Activated naive CD4-positive, alpha-beta T cell treated with anti-CD3 and anti-CD28 coated beads, Interleukin-2, amount 10 ng/mL, durations not matched to agents 7 days and 5 days (primary cell): ENCODE measurements around the gene GNMT.
"Not testable (repeated sequence)": the region's sequence is repeated elsewhere in the genome, so short reads cannot be mapped to it uniquely, and the experiment has no call there.

ENCODE experiments used
- CTCF ChIA-PET: fragments of 350-600 bp; sonication (Branson Sonifier 250); formaldehyde crosslinking; loops from one replicate; lab custom pipeline; 2021; ENCODE audit warnings: antibody characterized with exemption; lab: Charles Lee
- DNase-seq: peaks from one replicate; pipeline ENCODE4 v3.0.0-alpha.2; 2020
- H3K27ac Mint-ChIP-seq: one replicate; pipeline ENCODE4 v1.8.0; 2021; ENCODE audit warnings: mild to moderate bottlenecking, moderate library complexity, mixed read lengths
- H3K27me3 Mint-ChIP-seq: one replicate; pipeline ENCODE4 v1.8.0; 2021; ENCODE audit warnings: mild to moderate bottlenecking, mixed read lengths
- H3K36me3 Mint-ChIP-seq: one replicate; pipeline ENCODE4 v1.8.0; 2021; ENCODE audit warnings: mixed read lengths
- H3K4me1 Mint-ChIP-seq: one replicate; pipeline ENCODE4 v1.8.0; 2021; ENCODE audit warnings: mixed read lengths
- H3K4me3 Mint-ChIP-seq: one replicate; pipeline ENCODE4 v1.8.0; 2021; ENCODE audit warnings: mild to moderate bottlenecking, moderate library complexity, mixed read lengths
- H3K9me3 Mint-ChIP-seq: one replicate; pipeline ENCODE4 v1.8.0; 2021; ENCODE audit warnings: mixed read lengths

Gene GNMT

DNA sequence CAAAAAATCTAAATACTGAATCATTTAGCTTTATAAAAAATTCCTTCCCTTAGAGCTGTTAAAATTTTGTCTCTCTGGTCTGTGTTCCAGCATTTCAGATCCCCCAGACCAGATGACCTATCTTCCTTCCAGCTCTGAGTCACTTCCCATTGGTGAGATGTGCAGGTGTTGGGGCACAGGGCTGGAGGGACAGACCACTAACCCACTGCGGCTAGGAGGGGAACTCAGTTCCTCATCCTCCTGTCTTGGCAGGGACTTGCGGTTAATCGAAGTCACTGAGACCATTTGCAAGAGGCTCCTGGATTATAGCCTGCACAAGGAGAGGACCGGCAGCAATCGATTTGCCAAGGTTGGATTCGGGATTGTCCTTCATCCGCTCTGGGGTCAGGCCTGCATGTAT is 25.2 kb upstream of the GNMT start:
- Mint-ChIP-seq H3K4me1 (peaks cover 30% of the 10 kb centered on the region), H3K27ac (no peak overlapping the region), H3K4me3 (no peak overlapping the region), H3K27me3 (no peaks in the 10 kb centered on the region), H3K36me3 (peaks cover 60% of the 10 kb centered on the region), H3K9me3 (no peaks in the 10 kb centered on the region)
- CTCF ChIA-PET: interaction anchor here (0.7 kb wide), 1 partner anchor 209 kb away, joined by 3 read pairs; no protein-coding TSS in a partner anchor
- no peak for DNase-seq

DNA sequence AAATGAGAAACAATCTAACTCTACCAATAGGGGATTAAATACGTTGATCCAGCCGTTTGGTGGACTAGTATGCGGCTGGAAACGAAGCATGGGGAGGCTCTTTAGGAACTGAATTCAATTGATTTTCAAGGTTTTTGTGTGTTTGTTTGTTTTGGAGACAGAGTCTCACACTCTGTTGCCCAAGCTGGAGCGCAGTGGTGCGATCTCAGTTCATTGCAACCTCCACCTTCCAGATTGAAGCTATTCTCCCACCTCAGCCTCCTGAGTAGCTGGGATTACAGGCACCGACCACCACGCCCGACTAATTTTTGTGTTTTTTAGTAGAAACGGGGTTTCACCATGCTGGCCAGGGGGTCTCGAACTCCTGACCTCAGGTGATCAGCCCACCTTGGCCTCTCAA is 24.2 kb upstream of the GNMT start:
- Mint-ChIP-seq H3K4me1 (peaks cover 19% of the 10 kb centered on the region), H3K4me3 (no peak overlapping the region), H3K9me3 (no peaks in the 10 kb centered on the region), H3K27me3 (no peaks in the 10 kb centered on the region), H3K36me3 (peaks cover 56% of the 10 kb centered on the region), H3K27ac (no peak overlapping the region)
- DNase-seq: no peak
- CTCF ChIA-PET: interaction anchor here (0.6 kb wide), 1 partner anchor 193 kb away, joined by 4 read pairs; no protein-coding TSS in a partner anchor

DNA sequence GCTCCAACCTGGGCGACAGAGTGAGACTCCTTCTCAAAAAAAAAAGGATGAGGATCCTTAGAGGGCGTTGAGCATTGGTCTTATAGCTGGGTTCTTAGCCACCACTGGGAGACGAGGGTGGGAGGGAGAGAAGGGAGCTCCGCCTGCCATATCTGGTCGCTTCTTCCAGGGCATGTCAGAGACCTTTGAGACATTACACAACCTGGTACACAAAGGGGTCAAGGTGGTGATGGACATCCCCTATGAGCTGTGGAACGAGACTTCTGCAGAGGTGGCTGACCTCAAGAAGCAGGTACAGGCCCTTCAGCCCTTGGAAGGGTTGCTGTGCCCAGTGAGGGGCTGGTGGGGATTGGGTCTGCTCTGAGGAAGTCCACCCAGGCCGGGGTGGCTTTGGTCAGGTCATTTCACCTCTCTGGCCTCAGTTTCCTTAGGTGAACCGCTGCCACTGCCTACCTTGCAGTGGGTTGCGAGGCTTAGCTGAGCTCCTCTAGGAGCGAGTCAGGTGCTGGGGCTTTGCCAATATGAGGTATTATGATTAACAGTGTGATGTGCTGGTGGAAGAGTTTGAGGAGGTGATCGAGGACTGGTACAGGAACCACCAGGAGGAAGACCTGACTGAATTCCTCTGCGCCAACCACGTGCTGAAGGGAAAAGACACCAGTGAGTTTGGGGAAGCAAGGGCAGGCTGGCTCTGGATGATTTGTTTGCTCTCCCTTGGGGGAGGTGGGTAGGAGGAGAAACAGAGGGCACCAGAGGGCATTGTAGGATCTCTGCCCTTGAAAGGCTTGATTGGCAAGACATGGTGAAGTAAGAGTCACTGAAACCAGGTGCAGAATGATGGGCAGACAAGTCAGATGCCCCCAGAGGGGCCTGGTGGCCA is 22.8 kb upstream of the GNMT start:
- Mint-ChIP-seq H3K36me3 (peaks cover 48% of the 10 kb centered on the region), H3K27ac (no peak overlapping the region), H3K4me3 (no peak overlapping the region), H3K27me3 (no peaks in the 10 kb centered on the region), H3K9me3 (no peaks in the 10 kb centered on the region), H3K4me1 (peaks cover 7% of the 10 kb centered on the region)
- DNase-seq: no peak
- CTCF ChIA-PET: no interaction called here

DNA sequence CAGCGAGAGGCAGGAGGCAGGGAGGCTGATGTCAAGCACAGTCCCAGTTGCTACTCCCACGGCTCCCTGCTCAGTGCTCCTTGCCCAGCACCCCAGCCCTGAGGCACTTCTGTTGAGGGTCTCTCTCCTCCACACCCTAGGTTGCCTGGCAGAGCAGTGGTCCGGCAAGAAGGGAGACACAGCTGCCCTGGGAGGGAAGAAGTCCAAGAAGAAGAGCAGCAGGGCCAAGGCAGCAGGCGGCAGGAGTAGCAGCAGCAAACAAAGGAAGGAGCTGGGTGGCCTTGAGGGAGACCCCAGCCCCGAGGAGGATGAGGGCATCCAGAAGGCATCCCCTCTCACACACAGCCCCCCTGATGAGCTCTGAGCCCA is 22.1 kb upstream of the GNMT start:
- CTCF ChIA-PET: no interaction called here
- Mint-ChIP-seq H3K4me3 (no peak overlapping the region), H3K27me3 (no peaks in the 10 kb centered on the region), H3K36me3 (peaks cover 44% of the 10 kb centered on the region), H3K4me1 (peaks cover under 1% of the 10 kb centered on the region), H3K27ac (no peak overlapping the region), H3K9me3 (no peaks in the 10 kb centered on the region)
- DNase-seq: no peak

DNA sequence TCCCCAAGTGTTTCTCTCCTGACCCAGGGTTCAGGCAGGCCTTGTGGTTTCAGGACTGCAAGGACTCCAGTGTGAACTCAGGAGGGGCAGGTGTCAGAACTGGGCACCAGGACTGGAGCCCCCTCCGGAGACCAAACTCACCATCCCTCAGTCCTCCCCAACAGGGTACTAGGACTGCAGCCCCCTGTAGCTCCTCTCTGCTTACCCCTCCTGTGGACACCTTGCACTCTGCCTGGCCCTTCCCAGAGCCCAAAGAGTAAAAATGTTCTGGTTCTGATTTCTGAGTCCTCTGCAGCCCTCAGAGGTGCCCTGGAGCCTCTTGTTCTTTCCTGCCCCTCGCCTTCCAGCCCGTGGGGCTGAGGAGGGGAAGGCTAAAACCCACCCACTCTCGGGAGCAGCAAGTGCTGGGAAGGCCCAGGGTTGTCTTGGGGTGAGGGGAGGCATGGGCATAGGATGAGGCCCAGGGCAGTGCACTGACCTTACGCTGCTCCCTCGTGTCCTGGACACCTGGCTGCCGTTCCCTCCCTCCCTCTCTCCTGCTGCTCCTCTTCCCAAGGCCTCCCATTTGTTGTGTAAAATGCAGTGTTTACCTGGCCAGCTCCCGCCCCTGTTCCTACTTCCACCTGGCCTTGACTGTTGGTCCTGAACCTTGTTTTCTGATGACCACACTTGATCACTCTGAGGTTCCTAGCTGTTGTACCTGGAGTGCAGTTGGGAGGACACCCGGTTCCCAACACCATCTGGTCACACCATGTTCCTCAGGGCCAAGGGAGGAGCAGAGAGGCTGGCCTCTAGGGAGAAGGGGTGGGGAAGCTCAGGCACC is 21.4 kb upstream of the GNMT start:
- H3K9me3 Mint-ChIP-seq: no peaks in the 10 kb centered on the region
- CTCF ChIA-PET: interaction anchor here (1.0 kb wide), 1 partner anchor 205 kb away, joined by 3 read pairs; no protein-coding TSS in a partner anchor
- H3K27me3 Mint-ChIP-seq: no peaks in the 10 kb centered on the region
- DNase-seq: no peak
- H3K27ac Mint-ChIP-seq: no peak overlapping the region
- peaks cover 44% of the 10 kb centered on the region for H3K36me3 Mint-ChIP-seq
- no peak overlapping the region for H3K4me3 Mint-ChIP-seq
- no peaks in the 10 kb centered on the region for H3K4me1 Mint-ChIP-seq

DNA sequence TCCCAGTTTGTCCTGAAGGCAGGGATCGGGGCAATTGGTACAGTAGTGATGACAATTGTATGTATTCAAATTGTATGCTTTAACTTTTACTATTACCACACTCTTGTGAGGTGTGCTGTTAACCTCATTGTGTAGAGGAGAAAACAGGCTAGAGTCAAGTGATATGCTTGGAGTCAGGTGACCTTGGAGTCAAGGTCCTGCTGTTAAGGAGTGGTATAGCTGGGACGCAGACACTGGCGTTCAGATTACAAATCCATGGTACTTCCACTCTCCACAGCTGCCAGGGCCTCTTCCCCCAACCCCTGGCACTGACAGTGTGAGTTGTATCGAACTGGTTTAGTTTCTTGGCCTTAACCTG is 20.8 kb upstream of the GNMT start:
- Mint-ChIP-seq H3K9me3 (no peaks in the 10 kb centered on the region), H3K4me1 (no peaks in the 10 kb centered on the region), H3K27ac (no peak overlapping the region), H3K27me3 (no peaks in the 10 kb centered on the region), H3K36me3 (peaks cover 45% of the 10 kb centered on the region), H3K4me3 (no peak overlapping the region)
- CTCF ChIA-PET: interaction anchor here (1.0 kb wide), 1 partner anchor 204 kb away, joined by 3 read pairs; no protein-coding TSS in a partner anchor
- no peak for DNase-seq

DNA sequence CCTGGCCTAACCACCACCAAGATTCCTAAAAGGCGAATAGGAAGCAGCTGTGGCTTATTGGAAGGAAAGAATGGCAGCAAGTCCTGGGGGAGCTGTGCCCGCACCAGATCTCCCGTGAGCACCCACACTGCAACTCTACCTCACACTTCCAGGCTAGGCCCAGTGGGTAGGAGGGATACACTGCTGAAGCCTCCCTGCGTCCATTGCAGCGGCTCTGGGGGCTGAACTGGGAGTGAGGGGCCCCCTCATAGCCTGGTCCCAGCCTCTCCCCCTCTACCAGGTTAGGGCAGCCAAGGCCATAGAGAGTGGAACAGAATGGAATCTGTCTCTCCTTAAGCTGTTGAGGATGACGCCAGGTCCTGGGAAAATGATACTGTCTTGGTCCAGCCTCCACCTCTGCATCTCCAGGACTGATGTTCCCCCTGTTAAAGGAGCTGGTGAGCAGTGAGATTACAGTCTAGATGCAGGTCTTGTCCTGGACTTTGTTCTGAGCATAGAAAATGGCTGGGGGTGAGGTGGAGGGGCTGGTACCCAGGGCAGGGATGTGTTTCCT is 20.0 kb upstream of the GNMT start:
- Mint-ChIP-seq H3K27ac (peak overlapping the region; percentile 69), H3K4me3 (no peak overlapping the region), H3K36me3 (peaks cover 43% of the 10 kb centered on the region), H3K27me3 (no peaks in the 10 kb centered on the region), H3K4me1 (no peaks in the 10 kb centered on the region), H3K9me3 (no peaks in the 10 kb centered on the region)
- DNase-seq: no peak
- CTCF ChIA-PET: no interaction called here

DNA sequence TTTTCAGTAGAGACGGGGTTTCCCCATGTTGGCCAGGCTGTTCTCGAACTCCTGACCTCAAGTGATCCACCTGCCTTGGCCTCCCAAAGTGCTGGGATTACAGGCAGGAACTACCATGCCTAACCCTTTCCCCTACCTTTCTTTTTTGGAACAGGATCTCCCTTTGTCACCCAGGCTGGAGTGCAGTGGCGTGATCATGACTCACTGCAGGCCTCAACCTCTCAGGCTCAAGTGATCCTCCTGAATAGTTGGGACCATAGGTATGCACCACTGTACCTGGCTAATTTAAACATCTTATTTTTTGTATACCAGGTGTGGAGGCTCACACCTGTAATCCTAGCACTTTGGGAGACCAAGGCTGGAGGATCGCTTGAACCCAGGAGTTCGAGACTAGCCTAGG is 19.2 kb upstream of the GNMT start:
- H3K36me3 Mint-ChIP-seq: peaks cover 35% of the 10 kb centered on the region
- CTCF ChIA-PET: not testable (repeated sequence)

DNA sequence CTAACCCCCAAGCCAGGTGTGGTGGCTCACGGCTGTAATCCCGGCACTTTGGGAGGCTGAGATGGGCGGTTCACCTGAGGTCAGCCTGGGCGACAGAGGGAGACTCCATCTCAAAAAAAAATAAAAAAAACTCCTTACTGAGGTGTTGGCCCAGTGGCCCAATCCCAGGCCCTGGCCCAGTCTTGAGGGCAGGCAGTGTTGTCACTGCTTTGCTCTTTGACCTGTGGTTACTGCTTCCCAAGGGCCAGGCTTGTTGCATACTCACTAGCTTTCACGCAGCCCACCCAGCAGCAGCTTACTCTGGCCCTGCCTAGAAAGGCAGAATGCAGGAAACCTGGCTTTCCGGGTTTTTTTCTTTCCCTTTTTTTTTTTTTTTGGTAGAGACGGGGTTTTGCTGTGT is 18.1 kb upstream of the GNMT start:
- CTCF ChIA-PET: no interaction called here
- H3K4me3 Mint-ChIP-seq: no peak overlapping the region
- H3K27ac Mint-ChIP-seq: no peak overlapping the region
- H3K36me3 Mint-ChIP-seq: peaks cover 27% of the 10 kb centered on the region
- no peak for DNase-seq
- H3K4me1 Mint-ChIP-seq: no peaks in the 10 kb centered on the region
- no peaks in the 10 kb centered on the region for H3K9me3 Mint-ChIP-seq
- H3K27me3 Mint-ChIP-seq: no peaks in the 10 kb centered on the region

More for the DNA sequence above, 19.2 kb upstream of the GNMT start:
- not testable (repeated sequence) for H3K4me3 Mint-ChIP-seq, H3K9me3 Mint-ChIP-seq, H3K4me1 Mint-ChIP-seq, DNase-seq, H3K27ac Mint-ChIP-seq, H3K27me3 Mint-ChIP-seq

DNA sequence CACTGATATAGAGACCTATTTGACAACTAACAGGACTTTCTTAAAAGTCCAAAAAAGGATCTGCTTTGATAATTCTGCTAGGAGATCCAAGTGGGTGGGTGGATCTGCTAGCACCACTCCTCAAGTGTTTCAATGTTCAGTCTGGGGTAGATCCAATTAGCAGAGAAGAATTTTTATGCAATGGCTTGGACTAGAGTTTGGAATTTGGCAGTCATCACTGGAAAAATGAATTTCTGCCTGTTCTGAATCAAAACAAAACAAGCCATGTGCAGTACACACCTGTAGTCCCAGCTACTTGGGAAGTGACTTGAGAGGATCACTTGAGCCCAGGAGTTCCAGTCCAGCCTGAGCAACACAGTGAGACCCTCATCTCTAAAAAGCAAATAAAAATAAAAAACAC is 12.6 kb upstream of the GNMT start:
- CTCF ChIA-PET: no interaction called here
- H3K36me3 Mint-ChIP-seq: peaks cover 9% of the 10 kb centered on the region
- H3K4me1 Mint-ChIP-seq: no peaks in the 10 kb centered on the region
- no peak overlapping the region for H3K4me3 Mint-ChIP-seq
- no peak for DNase-seq
- H3K27me3 Mint-ChIP-seq: no peaks in the 10 kb centered on the region
- no peak overlapping the region for H3K27ac Mint-ChIP-seq
- H3K9me3 Mint-ChIP-seq: no peaks in the 10 kb centered on the region

DNA sequence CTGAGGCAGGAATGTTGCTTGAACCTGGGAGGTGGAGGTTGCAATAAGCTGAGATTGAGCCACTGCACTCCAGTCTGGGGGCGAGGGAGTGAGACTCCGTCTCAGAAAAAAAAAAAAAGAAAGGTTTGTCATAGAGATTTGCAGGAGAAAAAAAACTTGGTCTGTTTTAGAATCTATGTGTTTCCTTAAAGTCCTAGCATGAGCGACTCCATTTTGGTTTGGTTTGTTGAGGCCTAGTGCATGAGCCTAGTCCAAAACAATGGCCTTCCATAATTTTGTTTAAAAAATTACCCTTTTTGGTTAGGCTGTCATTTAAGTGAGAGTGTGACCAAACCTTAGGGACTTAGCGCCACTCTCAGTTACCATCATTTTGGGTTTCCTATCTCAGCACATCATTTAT is 8.2 kb upstream of the GNMT start:
- H3K9me3 Mint-ChIP-seq: no peaks in the 10 kb centered on the region
- H3K27me3 Mint-ChIP-seq: no peaks in the 10 kb centered on the region
- CTCF ChIA-PET: interaction anchor here (0.9 to 1.0 kb wide), 2 partner anchors 23 to 35 kb away, joined by 3 read pairs; partner anchors contain the start of gene CNPY3
- peak overlapping the region; percentile 8 for H3K27ac Mint-ChIP-seq
- H3K4me1 Mint-ChIP-seq: no peaks in the 10 kb centered on the region
- H3K4me3 Mint-ChIP-seq: no peak overlapping the region
- DNase-seq: no peak
- H3K36me3 Mint-ChIP-seq: no peaks in the 10 kb centered on the region

DNA sequence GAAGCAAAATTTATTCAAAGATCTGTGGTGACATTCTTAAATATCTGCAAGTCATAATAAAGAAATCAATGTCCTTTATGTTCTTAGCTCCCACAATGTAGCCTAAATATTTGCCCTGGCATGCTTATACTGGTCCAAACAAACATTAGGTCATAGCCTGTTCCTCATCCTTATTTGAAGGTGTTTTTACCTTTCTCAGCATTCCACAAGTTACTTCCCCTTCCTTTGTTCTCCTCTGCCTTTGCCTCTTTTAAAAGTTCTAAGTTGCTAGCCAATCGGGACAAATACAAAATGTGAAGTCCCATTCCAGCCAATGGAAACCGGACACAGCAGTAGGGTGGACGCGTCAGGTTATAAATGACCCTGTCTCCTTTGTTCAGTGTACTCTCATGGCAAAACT is 6.1 kb upstream of the GNMT start:
- not testable (repeated sequence) for H3K36me3 Mint-ChIP-seq, H3K9me3 Mint-ChIP-seq, H3K27ac Mint-ChIP-seq, H3K27me3 Mint-ChIP-seq, H3K4me1 Mint-ChIP-seq, H3K4me3 Mint-ChIP-seq, DNase-seq
- CTCF ChIA-PET: interaction anchor here (1.2 kb wide), 1 partner anchor 10 kb away, joined by 3 read pairs; no protein-coding TSS in a partner anchor

DNA sequence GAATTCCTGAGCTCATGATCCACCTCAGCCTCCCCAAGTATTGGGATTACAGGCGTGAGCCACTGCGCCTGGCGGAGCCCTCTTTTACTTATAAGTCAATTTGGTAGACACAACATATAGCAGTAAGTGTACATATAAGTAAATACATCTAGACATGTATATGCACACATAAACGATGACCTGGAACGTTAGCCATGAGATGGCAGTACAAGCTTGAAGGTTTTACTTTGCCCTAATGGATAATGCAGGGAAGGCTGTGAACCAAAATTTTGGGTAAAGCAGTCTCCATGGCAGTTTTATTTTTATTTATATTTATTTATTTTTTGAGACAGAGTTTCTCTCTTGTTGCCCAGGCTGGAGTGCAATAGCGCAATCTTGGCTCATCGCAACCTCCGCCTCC is 2.4 kb upstream of the GNMT start:
- Mint-ChIP-seq H3K9me3 (no peaks in the 10 kb centered on the region), H3K4me3 (no peak overlapping the region), H3K27me3 (peaks cover 24% of the 10 kb centered on the region), H3K4me1 (peaks cover 19% of the 10 kb centered on the region), H3K27ac (no peak overlapping the region), H3K36me3 (peaks cover 11% of the 10 kb centered on the region)
- CTCF ChIA-PET: no interaction called here
- DNase-seq: no peak

DNA sequence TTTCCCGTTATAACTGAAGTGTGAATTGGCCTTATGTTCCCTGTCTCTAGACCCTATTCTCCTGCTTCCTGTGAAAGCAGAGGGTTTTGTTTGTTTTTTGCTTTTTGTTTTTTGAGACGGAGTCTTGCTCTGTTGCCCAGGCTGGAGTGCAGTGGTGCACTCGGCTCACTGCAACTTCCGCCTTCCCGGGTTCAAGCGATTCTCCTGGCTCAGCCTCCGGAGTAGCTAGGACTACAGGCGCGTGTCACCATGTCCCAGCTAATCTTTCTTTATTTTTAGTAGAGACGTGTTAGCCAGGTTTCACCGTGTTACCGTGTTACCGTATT is 674 bp upstream of the GNMT start:
- Mint-ChIP-seq H3K27ac (no peak overlapping the region), H3K9me3 (no peaks in the 10 kb centered on the region), H3K27me3 (peaks cover 24% of the 10 kb centered on the region), H3K4me3 (peak overlapping the region; percentile 50), H3K36me3 (peaks cover 11% of the 10 kb centered on the region), H3K4me1 (peaks cover 19% of the 10 kb centered on the region)
- no peak for DNase-seq
- CTCF ChIA-PET: no interaction called here
